Measurements from ENCODE around the gene NREP. TPM values are rescaled to one million over a fixed set of nuclear protein-coding genes. Genes with fewer than 3 reads are reported as not detected.

The NREP gene
- 38.2 and 43.0 TPM in 2 replicates for total RNA-seq

GRCh38 chr5:111756581-111757354 is at the start of gene NREP:
NREP (minus strand) TSS chr5:111757194; CDS start chr5:111755772, 1,422 bp downstream.

Small RNAs within 50 kb of the gene (small RNA-seq; reads per million reads assigned to genes)
- not detected for gene RN7SKP57

Other genes with a start within 250 kb of the NREP start
- gene STARD4, start 244.7 kb downstream of the NREP start, total RNA-seq = 68.3 and 99.1 TPM in 2 replicates